ENCODE results near the gene RALB.

- TF ChIP-seq, protein P1, sequence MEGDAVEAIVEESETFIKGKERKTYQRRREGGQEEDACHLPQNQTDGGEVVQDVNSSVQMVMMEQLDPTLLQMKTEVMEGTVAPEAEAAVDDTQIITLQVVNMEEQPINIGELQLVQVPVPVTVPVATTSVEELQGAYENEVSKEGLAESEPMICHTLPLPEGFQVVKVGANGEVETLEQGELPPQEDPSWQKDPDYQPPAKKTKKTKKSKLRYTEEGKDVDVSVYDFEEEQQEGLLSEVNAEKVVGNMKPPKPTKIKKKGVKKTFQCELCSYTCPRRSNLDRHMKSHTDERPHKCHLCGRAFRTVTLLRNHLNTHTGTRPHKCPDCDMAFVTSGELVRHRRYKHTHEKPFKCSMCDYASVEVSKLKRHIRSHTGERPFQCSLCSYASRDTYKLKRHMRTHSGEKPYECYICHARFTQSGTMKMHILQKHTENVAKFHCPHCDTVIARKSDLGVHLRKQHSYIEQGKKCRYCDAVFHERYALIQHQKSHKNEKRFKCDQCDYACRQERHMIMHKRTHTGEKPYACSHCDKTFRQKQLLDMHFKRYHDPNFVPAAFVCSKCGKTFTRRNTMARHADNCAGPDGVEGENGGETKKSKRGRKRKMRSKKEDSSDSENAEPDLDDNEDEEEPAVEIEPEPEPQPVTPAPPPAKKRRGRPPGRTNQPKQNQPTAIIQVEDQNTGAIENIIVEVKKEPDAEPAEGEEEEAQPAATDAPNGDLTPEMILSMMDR (IDR thresholded peaks at IDR 0.05): no peak
- no peak for TF ChIP-seq POLR2A (IDR thresholded peaks at IDR 0.05)
These were observed 2.0 kb upstream of the RALB start for GRCh38 chr2:120250640-120251039.

Measured in stomach (tissue), 4 donors.